ENCODE data around the gene CRIM1.
"Not testable (repeated sequence)": the region's sequence is repeated elsewhere in the genome, so short reads cannot be mapped to it uniquely, and the experiment has no call there.

The CRIM1 gene

GRCh38 chr2:36355151-36355889, at the start of gene CRIM1:
Gene CRIM1, plus strand, starts transcription at chr2:36355778. Its CDS starts 515 bp downstream, at chr2:36356293.
- DNase-seq (ENCODE audit: low read depth): peak; percentile 47

- no peak for DNase-seq (ENCODE audit: low read depth)
These were observed 48.1 kb upstream of the CRIM1 start for GRCh38 chr2:36307441-36307840.

GRCh38 chr2:36310444-36310843, 45.1 kb upstream of the CRIM1 start:
- not testable (repeated sequence) for DNase-seq (ENCODE audit: low read depth)

GRCh38 chr2:36318547-36318946, 37.0 kb upstream of the CRIM1 start:
- DNase-seq (ENCODE audit: low read depth): no peak

GRCh38 chr2:36322108-36322507, 33.5 kb upstream of the CRIM1 start:
- no peak for DNase-seq (ENCODE audit: low read depth)

GRCh38 chr2:36326286-36326685, 29.3 kb upstream of the CRIM1 start:
- DNase-seq (ENCODE audit: low read depth): no peak

- no peak for DNase-seq (ENCODE audit: low read depth)
These were observed 26.3 kb upstream of the CRIM1 start for GRCh38 chr2:36329251-36329650.

GRCh38 chr2:36329746-36330472, 25.7 kb upstream of the CRIM1 start:
- DNase-seq (ENCODE audit: low read depth): no peak

- DNase-seq (ENCODE audit: low read depth): no peak
These were observed 24.8 kb upstream of the CRIM1 start for GRCh38 chr2:36330473-36331395.

GRCh38 chr2:36333350-36334012, 22.1 kb upstream of the CRIM1 start:
- DNase-seq (ENCODE audit: low read depth): no peak

GRCh38 chr2:36335597-36335996, 20.0 kb upstream of the CRIM1 start:
- DNase-seq (ENCODE audit: low read depth): no peak

- DNase-seq (ENCODE audit: low read depth): no peak
These were observed 19.3 kb upstream of the CRIM1 start for GRCh38 chr2:36336321-36336720.

GRCh38 chr2:36337354-36337753, 18.2 kb upstream of the CRIM1 start:
- no peak for DNase-seq (ENCODE audit: low read depth)

GRCh38 chr2:36338124-36338826, 17.3 kb upstream of the CRIM1 start:
- no peak for DNase-seq (ENCODE audit: low read depth)

- no peak for DNase-seq (ENCODE audit: low read depth)
These were observed 16.8 kb upstream of the CRIM1 start for GRCh38 chr2:36338827-36339145.

- no peak for DNase-seq (ENCODE audit: low read depth)
These were observed 15.9 kb upstream of the CRIM1 start for GRCh38 chr2:36339607-36340218.

- no peak for DNase-seq (ENCODE audit: low read depth)
These were observed 12.0 kb upstream of the CRIM1 start for GRCh38 chr2:36343606-36344005.

GRCh38 chr2:36348721-36349120, 6.9 kb upstream of the CRIM1 start:
- DNase-seq (ENCODE audit: low read depth): no peak

- no peak for DNase-seq (ENCODE audit: low read depth)
These were observed 4.3 kb upstream of the CRIM1 start for GRCh38 chr2:36351291-36351690.

- no peak for DNase-seq (ENCODE audit: low read depth)
These were observed 3.7 kb upstream of the CRIM1 start for GRCh38 chr2:36351736-36352349.

GRCh38 chr2:36352701-36353100, 2.9 kb upstream of the CRIM1 start:
- no peak for DNase-seq (ENCODE audit: low read depth)
